Choroid plexus epithelial cell (primary cell): ENCODE measurements around the gene CTSC.

ENCODE experiments used
- DNase-seq: peaks from one replicate; pipeline ENCODE4 v3.0.0-alpha.2; 2010; ENCODE audit warnings: low read depth
- H3K4me3 ChIP-seq: 2 replicates; pipeline ENCODE4 v1.5.1; 2011; ENCODE audit warnings: low read depth, mild to moderate bottlenecking, control low read depth, low read length, moderate library complexity
- CTCF ChIP-seq: conservative IDR thresholded peaks from 2 replicates; pipeline ENCODE4 v1.5.1; 2011; ENCODE audit warnings: low read depth, mild to moderate bottlenecking, control low read depth, inconsistent platforms, low read length, moderate library complexity

Gene CTSC

DNA sequence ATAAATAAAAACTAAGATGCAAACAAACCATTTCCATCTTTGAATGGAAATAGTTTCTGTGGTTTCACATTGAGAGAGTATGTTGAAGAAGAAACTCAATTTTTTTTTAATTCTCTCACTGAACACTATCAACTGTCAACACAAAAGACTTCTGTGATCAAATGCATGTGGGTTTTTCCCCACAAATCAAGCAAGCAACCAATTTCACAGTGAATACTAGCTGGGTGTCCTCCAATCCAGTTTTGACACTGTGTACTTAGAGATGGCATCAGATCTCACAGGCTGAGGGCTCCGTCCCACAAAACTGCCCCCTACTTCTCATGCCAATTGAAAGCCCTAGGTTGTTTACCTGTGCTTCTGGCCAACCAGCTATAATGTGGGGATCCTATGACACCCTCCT lies 34.5 kb downstream of the CTSC start:
- DNase-seq: no peak
- TF ChIP-seq CTCF: no peak
- H3K4me3 ChIP-seq: no peak overlapping the region

- TF ChIP-seq CTCF: no peak
- H3K4me3 ChIP-seq: no peak overlapping the region
- DNase-seq: no peak
Observed at GRCh38 chr11:88301488-88302140, 35.9 kb downstream of the CTSC start.

GRCh38 chr11:88300888-88301487 lies 36.5 kb downstream of the CTSC start:
- H3K4me3 ChIP-seq: no peak overlapping the region
- no peak for TF ChIP-seq CTCF
- DNase-seq: no peak

DNA sequence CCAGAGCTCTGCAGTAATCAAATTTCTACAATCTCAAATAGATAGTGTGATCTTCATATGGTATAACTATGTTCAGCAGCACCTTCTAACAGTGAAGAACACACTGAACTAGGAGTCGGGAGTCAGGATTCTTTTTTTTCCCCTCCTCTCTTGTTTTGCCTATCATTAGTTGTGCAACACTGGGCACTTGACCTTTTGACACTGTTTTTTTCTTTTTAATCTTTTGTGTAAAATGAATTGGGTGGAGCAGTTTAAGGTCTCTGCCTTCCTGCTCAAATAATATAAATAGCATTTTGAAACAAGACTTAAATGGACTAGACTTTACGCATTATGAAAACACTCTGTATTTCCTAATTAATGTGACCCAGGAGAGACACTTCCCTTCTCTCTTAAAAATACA lies 39.7 kb downstream of the CTSC start:
- DNase-seq: no peak
- TF ChIP-seq CTCF: no peak
- no peak overlapping the region for H3K4me3 ChIP-seq

DNA sequence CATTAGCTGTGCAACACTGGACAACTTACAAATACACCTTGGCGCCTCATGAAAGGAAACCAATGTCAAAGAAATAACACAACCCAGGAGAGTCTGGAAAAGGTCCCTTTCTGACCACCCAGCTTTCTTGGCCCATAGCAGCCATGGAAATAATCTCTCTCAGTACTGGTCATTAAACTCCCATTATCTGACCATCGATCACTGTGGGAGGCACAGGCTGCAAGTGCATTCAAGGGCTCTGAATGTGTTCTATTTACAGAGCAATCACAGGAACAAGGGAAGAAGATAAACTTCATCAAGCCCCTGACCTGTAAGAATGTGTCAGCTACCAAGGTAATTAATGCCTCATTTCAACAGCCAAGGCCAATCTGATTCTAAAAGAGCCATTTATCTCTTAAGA lies 40.1 kb downstream of the CTSC start:
- no peak for DNase-seq
- TF ChIP-seq CTCF: no peak
- no peak overlapping the region for H3K4me3 ChIP-seq

- TF ChIP-seq CTCF: no peak
- no peak for DNase-seq
- H3K4me3 ChIP-seq: no peak overlapping the region
Observed at GRCh38 chr11:88295028-88295427, 42.5 kb downstream of the CTSC start.

DNA sequence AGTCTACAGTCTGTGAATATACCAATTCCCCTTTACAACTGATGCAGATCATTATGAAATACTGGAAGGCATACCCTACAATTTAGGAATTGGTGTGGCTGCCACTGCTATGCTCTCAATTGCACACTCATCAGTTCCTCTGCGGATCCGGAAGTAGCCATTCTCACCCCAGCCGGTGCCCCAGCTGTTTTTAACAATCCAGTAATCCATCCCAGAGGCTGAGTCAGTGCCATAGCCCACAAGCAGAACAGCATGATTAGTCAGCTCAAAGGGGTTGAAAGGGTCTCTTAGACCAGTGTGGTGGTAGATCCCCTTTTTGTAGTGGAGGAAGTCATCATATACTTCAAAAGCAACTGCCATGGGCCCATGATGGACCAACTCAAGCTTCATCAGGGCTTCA lies 43.6 kb downstream of the CTSC start:
- no peak for TF ChIP-seq CTCF
- peak; percentile 27 for DNase-seq
- no peak overlapping the region for H3K4me3 ChIP-seq
